Activated CD8-positive, alpha-beta memory T cell treated with anti-CD3 and anti-CD28 coated beads, Interleukin-2, amount 50 U/mL, for 24 hours (primary cell): ENCODE results near the gene TMEM131L.
"Not testable (repeated sequence)": the region's sequence is repeated elsewhere in the genome, so short reads cannot be mapped to it uniquely, and the experiment has no call there.

ENCODE experiments used
- DNase-seq: peaks from one replicate; pipeline ENCODE4 v3.0.0-alpha.2; 2020; ENCODE audit errors: extremely low read depth

TMEM131L gene

DNA sequence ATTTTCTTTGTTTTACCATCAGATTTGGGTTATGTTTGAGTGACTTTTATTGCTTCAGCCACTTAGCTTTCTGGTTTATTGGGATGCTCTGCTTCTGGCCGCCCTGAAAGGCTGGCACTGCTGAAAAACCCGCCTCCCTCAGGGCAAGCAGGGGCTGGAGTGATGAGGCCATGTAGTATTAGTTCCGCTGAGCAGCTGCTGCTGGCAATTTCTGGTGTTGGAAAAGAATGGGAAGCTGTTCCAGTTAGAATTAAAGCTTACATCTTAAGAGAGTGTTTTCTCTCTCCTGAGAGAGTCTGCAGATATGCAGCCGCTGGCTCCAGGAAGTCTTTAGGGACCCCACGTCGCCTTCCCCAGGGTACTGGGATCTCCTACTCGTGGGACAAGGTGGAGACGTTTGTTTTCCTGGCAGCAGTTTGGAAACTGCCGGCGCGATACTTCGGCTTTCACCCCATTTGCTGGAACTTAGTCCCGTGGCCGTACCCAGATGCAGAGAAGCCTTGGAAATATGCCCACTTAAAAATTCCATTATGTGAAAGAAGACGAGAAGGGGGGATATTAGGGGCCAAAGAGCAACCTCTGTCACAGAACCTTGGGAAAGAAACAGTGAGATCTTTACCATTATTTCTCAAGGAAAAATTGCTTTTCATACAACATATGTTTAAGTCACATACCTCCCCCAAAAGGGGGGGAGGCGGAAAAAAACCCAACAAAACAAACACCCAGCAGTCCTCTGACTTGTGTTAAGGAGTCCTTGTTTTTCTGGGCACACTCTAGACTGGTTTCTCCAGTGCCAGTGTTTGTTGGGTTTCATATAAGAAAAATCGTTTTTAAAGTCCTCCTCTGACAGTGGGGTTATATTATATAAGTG lies 72.6 kb downstream of the TMEM131L start:
- DNase-seq, result no peak

DNA sequence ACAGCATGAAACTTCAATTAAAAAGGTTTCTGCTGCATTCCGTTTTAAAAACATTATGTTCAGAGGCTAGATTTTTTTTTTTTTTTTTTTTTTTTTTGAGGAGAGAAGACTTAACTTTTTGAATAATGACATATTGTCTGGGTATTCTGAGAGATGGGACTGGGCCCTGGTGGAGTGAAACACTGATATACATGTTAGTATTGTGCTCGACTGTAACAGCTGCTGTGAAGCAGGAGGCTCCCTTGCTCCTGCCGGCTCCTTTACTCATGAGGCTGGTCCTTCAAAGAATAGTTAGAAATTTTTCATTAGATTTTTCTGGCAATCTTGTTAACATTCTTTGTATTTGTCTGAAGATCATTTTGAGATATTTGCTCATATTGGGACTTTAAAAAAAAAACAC lies 73.3 kb downstream of the TMEM131L start:
- no peak for DNase-seq

DNA sequence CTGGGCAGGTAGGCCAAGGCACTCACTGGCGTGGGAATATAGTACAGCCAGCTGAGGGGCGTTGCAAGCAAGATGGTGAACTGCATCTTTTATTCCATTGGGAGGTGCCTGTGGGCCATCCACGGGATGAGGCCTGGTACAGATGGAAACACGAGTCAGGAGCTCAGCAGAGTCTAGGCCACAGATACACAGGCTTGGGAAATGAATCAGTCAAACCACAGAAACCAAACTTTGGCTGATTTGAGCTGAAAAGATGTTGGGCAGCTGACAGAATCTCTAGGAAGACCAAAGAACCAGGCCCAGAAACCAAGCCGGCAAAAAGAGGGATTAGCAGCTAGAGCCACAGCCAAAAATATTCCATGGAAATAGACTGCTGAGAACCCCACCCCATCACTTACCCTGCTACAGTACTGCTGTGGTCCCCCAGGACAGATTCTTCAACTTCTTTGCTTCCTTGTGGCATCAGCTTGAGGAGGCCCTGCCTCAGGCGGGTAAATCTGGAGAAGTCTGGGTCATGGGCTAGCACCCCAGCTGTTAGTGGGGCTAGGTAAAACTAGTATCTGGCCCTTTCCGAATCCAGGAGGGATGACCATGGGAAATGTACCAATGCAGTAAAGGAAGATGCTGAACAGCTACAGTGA lies 75.4 kb downstream of the TMEM131L start:
- no peak for DNase-seq

DNA sequence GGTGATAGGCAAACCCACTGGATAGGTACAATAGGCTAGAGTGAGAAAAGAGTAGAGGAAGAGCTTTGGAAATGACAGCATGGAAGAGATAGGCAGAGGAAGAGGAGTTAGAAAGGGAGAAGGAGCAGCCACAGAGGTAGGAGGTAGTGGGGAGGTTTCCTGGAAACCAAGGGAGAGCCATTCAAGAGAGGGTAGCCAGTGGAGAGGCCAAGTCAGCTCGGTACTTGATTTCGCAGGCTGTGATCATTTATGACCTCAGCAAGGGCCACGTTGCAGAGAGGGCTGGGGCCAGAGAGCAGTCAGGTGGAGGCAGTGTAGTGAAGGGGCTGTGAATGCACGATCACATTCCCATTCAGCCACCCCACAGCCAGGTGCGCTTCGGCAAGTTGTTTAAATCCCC lies 76.0 kb downstream of the TMEM131L start:
- DNase-seq, result no peak

DNA sequence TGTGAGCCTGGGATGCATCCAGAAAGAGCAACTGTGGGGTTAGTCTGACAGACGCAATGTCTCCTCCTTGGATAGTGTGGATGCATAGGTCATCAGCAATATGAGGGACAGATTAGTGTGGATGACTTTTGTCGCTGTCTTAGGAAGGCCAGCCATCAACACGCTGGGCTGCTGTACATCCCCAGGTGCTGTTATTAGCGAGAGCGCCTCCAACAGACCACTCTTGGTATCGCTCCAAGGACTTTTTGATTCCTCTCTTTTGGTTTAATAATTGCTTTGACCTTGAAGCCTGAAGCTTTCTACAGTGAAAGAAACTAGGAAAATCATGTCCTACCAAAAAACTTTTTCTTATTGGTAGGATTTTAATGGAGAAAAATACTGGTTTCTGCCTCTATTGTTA lies 76.7 kb downstream of the TMEM131L start:
- no peak for DNase-seq

DNA sequence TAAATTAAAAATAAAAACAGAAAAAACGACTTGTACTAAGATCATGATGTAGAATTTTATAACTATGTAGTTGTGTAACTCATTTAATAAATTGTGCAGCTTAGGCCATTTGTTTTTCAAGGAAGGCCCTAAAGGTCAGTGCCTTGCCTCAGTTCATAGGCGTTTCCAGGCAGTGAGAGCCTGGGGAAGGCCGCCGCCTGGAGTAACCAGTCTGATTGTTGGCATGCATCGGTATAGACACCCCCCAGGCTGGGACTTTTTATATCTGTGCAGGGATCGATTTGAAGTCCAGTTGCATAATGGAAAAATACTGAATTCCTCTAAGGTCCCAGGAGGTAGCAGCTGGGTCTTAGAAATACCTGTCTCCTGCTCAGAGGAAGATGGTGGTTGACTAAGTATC lies 77.2 kb downstream of the TMEM131L start:
- no peak for DNase-seq

DNA sequence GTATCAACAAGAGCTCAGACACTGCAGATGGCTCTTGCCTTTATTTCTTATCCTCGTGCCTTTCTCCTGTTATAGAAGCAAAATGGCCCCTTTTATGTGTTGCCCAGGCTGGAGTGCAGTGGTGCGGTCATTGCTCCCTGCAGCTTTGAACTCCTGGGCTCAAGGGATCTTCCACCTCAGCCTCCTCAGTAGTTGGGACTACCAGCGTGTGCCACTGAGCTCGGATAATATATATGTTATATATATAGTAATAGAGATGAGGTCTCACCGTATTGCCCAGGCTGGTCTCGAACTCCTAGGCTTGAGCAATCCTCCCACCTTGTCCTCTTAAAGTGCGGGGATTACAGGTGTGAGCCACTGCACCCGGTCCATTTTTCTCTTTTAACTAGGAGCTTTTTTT lies 79.7 kb downstream of the TMEM131L start:
- DNase-seq, result no peak

DNA sequence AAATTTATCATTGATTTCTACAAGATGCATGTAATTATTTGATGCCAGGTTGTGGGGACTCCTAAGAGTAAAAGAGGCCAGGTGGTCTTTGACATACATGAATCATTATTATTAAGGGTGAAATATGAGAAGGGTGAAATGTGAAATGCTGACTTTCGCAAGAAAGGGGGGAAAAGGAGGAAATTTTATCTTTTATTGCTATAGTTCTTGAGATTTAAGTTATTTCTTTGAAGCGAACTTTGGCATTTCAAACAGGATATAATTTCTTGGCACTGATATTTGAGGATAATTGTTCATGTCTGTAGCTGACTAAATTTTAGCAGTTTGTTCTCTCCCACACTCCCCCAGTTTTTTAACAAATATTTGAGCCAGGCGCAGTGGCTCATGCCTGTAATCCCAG lies 80.1 kb downstream of the TMEM131L start:
- no peak for DNase-seq

DNA sequence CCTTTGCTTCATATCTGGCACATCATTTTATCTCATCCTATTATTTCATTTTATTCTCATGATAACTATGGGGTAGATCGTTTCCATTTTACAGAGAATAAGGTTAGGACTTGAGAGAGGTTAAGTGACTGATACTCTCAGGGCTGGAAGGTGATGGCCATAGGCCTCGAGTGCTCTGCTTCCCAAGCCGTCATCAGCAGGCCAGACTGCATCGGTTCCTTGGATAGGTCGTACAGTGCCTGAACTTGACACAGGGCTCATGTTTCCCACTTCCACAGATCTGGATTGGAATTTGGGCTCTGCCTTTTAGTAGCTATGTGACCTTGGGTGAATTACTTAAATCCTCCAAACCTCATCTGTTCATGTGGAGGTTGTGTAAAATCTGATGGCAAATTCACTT lies 81.4 kb downstream of the TMEM131L start:
- no peak for DNase-seq

DNA sequence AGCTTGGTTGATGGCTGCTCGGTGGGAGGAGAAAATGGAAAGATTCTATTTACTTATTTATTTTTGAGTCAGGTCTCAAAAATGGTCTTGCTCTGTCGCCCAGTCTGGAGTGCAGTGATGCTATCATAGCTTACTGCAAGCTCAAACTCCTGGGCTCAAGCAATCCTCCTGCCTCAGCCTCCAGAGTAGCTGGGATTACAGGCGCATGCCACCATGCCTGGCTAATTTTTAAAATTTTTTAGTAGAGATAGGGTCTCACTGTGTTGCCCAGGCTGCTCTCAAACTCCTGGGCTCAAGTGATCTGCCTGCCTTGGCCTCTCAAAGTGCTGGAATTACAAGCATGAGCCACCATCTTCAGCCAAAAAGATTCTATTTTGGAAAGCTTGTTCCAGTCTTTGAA lies 82.7 kb downstream of the TMEM131L start:
- not testable (repeated sequence) for DNase-seq

DNA sequence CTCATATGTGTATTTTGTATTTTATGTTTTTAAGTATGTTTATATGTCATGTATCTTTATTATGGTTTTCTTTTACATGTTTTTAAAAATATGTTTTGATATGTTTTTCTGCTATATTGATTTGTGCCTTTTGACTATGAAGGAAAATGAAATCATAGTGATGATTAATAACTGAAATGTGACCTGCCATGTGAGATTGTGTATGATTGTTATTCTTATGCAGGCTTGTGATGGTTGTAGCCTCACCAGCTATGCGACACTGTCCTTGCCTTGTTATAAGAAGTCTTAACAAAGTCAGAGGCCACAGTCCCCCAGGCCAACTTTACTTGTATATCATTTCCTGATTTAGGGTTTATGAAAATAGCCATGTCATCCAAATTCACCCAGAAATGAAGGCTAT lies 83.2 kb downstream of the TMEM131L start:
- DNase-seq, result no peak

DNA sequence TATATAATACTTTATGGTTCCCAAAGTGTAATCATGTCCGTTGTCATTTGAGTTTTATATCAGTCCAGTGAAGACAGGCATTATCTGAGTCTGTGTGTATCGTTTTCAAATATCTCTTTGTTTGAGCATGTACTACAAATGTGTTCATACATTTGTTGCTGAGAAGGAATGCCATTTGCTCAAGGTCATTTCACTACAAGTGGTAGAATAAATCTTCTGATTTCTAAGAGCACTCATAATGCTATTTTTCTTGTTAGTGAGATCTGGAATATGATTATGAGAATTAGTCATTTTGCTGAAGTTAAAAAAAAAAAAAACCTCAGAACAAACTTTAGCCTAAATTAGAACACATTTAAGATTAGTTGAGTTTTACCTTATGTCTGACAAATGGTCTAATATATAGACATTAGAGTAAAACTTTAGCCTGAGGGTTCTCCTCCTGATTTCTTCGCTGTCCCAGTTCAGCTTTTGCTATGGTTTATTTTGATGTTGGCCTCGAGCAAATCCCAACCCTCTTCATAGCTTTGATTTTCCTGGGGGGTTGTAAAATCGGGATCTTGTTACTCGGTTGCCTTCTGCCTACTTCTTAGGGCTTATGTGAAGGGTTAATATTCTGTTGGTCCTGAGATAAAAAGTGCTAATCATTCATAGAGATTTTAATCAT lies 87.1 kb downstream of the TMEM131L start:
- no peak for DNase-seq

DNA sequence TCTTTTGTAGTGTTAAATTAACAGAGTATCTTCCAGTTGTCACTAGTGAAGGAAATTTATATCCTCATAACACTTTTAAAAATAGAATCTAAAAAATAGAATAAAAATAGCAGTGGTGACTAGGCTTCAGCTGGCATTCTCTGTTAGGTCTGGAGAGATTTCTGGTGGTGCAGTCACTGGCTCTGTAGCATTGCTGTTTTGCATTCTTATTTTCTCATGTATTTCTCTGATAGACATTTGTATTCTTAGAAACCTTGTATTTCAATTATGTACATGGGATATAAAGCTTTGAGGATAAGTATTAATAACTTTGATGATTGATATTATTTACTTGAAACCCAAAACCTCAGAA lies 87.6 kb downstream of the TMEM131L start:
- DNase-seq, result no peak

DNA sequence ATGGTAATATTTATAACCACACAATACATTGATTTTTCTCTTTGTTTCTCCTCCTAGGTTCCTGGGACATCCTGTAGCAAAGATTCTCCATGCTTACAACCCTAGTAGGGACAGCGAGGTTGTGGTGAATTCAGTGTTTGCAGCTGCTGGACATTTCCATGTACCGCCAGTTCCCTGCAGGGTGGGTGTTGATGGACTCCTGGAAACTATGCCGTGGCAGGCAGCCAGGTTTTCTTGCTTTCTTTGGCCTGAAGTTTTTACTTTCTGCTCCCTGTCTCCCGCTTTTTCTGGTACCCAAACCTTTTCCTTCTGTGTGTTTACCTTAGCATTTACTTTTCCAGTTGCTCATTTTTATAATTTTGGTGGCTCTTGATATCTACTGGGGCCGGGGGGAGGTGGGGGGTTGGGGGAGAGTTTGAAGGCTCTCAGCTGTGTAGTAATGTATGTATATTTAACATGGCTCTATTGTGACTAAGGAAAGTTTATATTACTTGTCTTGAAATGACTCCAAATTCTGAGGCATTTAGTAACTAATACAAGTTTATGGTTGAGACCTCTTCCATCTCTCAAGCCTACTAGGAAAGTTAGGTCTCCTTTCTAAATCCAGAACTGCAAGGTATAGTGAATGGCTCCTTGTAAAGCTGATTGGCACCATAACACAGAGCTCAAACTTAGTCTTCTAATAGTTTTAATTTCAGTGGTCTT lies 89.7 kb downstream of the TMEM131L start:
- no peak for DNase-seq

DNA sequence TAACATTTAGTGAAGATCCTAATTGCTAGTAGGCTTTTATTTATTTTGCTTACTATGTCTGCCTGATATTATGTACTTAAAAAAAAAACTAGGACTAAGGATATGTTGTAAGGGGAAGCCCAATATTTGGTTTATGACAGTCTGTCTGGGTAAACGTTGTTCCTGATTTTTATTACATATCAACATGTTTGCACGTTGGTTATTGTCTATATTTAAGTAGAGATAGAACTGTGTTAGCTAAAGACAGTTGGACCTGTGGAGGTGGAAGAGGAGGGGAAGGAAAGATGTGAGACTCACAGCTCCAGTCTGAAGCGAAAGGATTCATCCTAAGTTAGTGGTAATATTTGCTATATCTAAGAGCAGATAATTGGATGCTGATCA lies 90.3 kb downstream of the TMEM131L start:
- DNase-seq, result no peak

DNA sequence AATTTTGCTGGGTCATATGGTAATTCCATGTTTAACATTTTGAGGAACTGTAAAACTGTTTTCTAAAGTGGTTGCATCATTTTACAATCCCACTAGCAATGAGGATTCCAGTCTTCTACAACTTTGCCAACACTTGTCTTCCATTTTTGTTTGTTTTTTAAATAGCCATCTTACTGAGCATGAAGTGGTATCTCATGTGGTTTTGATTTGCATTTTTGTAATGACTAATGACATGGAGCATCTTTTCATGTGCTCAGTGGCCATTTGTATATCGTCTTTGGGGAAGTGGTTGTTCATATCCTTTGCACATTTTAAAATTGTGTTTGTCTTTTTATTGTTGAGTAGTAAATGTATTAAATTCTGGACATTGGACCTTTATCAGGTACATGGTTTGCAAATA lies 94.7 kb downstream of the TMEM131L start:
- DNase-seq, result no peak

DNA sequence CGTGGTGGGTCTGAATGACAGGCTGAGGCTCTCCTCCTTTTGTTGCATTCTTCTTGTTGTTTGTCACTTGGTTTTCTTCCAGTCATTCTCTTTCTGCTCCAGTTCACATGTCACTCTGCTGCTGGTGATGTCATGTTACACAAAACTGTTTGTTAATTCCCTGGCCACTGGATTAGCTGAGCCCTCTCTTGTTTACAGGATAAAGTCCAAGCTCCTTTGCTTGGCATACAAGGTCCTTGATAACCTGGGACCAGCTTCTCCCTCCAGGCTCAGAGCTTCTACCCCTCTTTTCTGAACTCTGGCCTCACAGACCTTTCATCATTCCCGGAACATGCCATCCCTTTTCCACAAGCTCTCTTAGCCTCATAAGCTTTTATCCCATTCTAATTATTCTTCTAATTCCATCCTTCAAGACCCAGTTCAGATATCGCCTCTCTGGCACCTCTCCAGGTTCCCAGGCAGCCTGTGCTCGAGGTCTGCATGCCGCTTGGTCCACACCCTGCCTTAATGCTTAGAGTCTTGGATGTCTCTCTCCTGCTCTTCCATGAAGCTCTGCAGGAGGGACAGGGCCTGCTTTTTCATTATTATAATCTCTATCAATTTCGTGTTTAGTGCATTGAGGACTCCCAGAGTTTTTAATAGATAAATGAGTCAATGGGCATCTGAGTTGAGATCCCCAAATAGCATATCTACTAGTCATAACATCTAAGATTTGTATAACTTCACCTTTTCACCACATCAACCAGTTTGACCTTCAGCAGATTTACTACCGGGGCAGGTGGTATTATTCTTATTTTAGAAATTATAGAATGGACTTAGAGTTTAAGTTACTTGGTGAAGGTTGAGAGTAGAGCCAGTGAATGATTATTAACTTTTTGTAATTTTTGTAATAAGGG lies 98.7 kb downstream of the TMEM131L start:
- no peak for DNase-seq

DNA sequence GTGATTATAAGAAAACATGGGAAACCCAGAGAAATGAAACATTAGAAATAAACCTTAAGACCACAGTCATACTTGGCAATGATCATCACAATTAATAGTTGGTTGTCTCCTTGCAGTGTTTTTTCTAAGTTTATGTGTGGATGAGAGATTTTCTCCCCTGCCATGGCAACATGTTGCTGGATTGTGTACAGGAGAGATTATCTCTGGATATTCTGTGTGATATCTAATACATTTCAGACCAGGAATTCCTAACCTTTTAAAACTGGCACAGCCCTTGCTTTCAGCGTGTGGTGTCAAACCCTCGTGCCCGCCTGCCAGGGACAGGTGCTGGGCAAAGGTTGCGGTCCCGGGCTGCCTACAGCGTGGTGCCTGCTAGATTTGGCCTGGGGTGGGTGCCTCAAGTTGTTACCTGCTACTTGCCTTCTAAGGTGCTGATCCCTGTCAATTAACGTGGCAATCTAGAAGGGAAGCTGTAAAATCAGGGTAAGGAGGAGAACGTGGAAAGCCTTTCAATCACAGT lies 100.5 kb downstream of the TMEM131L start:
- DNase-seq, result no peak

DNA sequence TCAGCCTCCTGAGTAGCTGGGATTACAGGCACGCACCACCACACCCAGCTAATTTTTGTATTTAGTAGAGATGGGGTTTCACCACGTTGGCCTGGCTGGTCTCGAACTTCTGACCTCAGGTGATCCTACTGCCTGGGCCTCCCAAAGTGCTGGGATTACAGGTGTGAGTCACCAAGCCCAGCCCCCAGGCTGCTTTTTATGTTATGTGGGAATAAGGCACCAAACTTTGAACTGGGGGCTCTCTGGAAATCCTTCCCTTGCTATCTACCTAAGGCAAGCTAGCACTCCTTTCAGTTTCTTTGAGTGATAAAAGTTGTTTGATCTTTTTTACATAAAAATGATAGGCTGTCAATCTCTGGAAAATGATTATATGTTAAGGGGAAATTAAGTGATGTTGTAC lies 101.5 kb downstream of the TMEM131L start:
- not testable (repeated sequence) for DNase-seq

DNA sequence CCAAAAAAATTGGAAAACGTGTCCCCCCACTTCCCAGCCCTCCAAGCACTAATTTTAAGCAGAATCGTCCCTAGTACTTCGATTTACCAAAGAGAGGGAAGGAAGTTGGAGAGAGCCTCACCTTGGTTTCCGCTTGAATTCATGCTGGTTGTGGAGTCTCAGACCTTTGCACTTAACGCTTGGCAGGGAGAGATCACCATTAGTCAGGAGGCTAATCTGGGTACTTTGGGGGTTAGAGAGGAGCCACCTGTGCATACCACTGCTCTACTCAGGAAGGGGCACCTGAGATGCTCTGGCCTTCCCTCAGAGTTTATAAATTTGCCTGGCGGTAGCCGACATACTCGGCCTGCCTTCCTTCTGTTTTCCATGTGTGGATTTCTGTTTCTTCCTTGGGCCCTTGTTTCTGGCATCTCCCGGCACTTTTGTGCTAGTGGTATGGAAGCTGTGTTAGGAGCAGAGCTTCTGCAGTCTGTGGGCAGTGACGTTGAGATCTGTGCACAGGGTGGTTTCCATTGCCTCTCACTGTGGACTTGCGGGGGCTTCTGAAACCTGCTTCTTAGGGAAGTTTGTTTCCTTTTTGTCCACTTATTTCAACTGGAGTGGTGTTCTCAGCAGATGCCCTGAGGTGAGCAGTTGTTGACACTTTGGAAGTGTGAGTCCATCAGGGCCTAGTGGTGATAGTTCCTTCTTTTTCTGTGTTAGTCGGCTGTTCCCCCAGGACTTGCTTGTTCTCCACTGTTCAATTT lies 104.2 kb downstream of the TMEM131L start:
- DNase-seq, result no peak
